ENCODE measurements around the gene TRPM1. TPM values are rescaled to one million over a fixed set of nuclear protein-coding genes. Genes with fewer than 3 reads are reported as not detected.

Gene TRPM1
- total and polyA plus RNA-seq, 9 of the 15 experiments (the other 6 are each of a cell fraction or from before 2014, with no cell fraction given): 0.01 to 0.06 (median 0.03) TPM; not detected in 5

DNA sequence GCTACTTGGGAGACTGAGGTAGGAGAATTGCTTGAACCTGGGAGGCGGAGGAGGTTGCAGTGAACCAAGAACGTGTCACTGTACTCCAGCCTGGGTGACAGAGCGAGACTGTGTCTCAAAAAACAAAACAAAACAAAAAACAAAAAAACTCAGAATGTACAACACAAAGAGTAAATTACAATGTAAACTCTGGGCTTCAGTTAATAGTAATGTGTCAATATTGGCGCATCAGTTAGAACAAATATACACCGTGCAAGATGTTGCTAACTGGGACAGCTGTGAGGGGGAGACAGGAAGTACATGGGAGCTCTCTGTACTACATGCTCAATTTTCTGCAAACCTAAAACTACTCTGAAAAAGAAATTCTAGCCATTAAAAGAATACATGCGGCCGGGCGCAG, 23.5 kb upstream of the TRPM1 start:
- POLR2A ChIA-PET: no interaction called here

More for the DNA sequence above, 23.5 kb upstream of the TRPM1 start:
- CTCF ChIA-PET (ENCODE audit: low intra/inter-chr PET ratio): no interaction called here
- H3K27me3 ChIP-seq (ENCODE audit: control insufficient read depth in 2 of 2, insufficient read depth in 2 of 2, low read length in 2 of 2): peaks cover 3 to 22% of the 10 kb centered on the region in 2 experiments; a peak in 3 of 5 replicates
- TF ChIP-seq KDM2B (CRISPR knock-in tag; IDR thresholded peaks at IDR 0.05) (no peak), HMG20A (CRISPR knock-in tag; conservative IDR thresholded peaks at IDR 0.05) (no peak), TBP (optimal IDR thresholded peaks at IDR 0.05; ENCODE audit: low read depth, low read length) (no peak), MTA3 (IDR thresholded peaks at IDR 0.05; ENCODE audit: borderline replicate concordance) (no peak), POLR2AphosphoS5 (IDR thresholded peaks at IDR 0.05; ENCODE audit: control insufficient read depth, insufficient read depth, low read depth, low read length) (no peak), NFIX (CRISPR knock-in tag; IDR thresholded peaks at IDR 0.05; ENCODE audit: low read depth) (no peak), ASH1L (IDR thresholded peaks at IDR 0.05; ENCODE audit: borderline replicate concordance, low read depth, partially characterized antibody) (no peak), ZNF668 (CRISPR knock-in tag; IDR thresholded peaks at IDR 0.05) (no peak), PTTG1 (tag; IDR thresholded peaks at IDR 0.05; ENCODE audit: low read depth) (no peak)
- TF ChIP-seq, protein P1, sequence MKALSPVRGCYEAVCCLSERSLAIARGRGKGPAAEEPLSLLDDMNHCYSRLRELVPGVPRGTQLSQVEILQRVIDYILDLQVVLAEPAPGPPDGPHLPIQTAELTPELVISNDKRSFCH (CRISPR knock-in tag; IDR thresholded peaks at IDR 0.05): no peak
- TF ChIP-seq, protein P1 (tag; IDR thresholded peaks at IDR 0.05): no peak
- TF ChIP-seq, protein P2, sequence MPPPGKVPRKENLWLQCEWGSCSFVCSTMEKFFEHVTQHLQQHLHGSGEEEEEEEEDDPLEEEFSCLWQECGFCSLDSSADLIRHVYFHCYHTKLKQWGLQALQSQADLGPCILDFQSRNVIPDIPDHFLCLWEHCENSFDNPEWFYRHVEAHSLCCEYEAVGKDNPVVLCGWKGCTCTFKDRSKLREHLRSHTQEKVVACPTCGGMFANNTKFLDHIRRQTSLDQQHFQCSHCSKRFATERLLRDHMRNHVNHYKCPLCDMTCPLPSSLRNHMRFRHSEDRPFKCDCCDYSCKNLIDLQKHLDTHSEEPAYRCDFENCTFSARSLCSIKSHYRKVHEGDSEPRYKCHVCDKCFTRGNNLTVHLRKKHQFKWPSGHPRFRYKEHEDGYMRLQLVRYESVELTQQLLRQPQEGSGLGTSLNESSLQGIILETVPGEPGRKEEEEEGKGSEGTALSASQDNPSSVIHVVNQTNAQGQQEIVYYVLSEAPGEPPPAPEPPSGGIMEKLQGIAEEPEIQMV (tag; conservative IDR thresholded peaks at IDR 0.05; ENCODE audit: low read depth): no peak
- in situ Hi-C loops (cut with MboI) (no loop called here), intact Hi-C loops (cut with micrococcal nuclease) (loop anchor here (10.0 kb wide), 1 partner anchor 130 kb away; the partner anchor contains the start of gene MTMR10)
- H2AFZ ChIP-seq (ENCODE audit: low read depth, low read length): no peak overlapping the region
- FAIRE-seq: no peak
- WGBS (ENCODE audit: insufficient coverage, low coverage, missing lambda C conversion rate): 7% methylated on average over 5 of the region's 8 CpGs
- no peak overlapping the region for H3K4me2 ChIP-seq (ENCODE audit: insufficient read depth, low read length)
- H3K36me3 ChIP-seq (ENCODE audit: control insufficient read depth, insufficient read depth, low read length): no peaks in the 10 kb centered on the region
- BruUV-seq (replicated peaks): no TSS peak
- no peaks in the 10 kb centered on the region for H3K9me3 ChIP-seq (replicated peaks; ENCODE audit: control insufficient read depth, insufficient read depth, low read depth, low read length)
- peaks cover 5% of the 10 kb centered on the region; the same call in 1 of the 2 replicates for H4K20me1 ChIP-seq (replicated peaks; ENCODE audit: control insufficient read depth, insufficient read depth, low read length)
- H3K79me2 ChIP-seq (ENCODE audit: control insufficient read depth, insufficient read depth, low read length): no peaks in the 10 kb centered on the region
- ATAC-seq: no peak
- H3K9me1 ChIP-seq (ENCODE audit: control insufficient read depth, insufficient read depth, low read length): no peaks in the 10 kb centered on the region
- H3K4me3 ChIP-seq: no peak overlapping the region
- no peak overlapping the region for H3K27ac ChIP-seq (ENCODE audit: extremely low read depth, low read depth, low read length)
- H3K4me1 ChIP-seq (replicated peaks in 1 of 2; ENCODE audit: control insufficient read depth in 2 of 2, insufficient read depth in 2 of 2, low read length in 2 of 2): no peaks in the 10 kb centered on the region
- no peak for DNase-seq (ENCODE audit: extremely low read depth in 1 of 4, low spot score in 3 of 4)
- H3K9ac ChIP-seq (ENCODE audit: insufficient read depth in 1 of 2, low read depth in 2 of 2, low read length in 2 of 2): no peak overlapping the region
